ENCODE results near the gene CCDC177.

DNA sequence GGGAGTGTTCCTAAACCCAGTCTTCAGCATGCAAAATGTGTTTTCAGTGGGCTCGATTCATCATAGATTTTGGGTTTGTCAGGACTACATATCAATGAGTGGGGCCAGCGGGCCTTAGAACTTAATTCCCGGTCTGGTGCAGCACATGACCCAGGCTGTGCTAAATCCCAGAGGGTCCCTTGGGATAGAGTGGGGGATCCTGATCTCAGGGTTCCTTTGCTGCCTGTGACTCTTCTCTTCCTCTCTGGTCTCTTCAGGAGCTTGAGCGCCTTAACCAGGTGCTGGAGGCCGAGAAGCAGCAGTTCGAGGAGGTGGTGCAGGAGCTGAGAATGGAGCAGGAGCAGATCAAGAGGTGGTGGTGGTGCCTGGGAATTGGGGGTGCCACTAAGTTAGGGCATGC is 52.6 kb downstream of the CCDC177 start:
- TF ChIP-seq EZH2phosphoT487 (IDR thresholded peaks at IDR 0.05; ENCODE audit: insufficient read depth, low read depth) (no peak), EZH2 (IDR thresholded peaks at IDR 0.05; ENCODE audit: insufficient read depth, poor library complexity, severe bottlenecking) (no peak)
